ENCODE data around the gene ABRACL. TPM values are rescaled to one million over a fixed set of nuclear protein-coding genes. Genes with fewer than 3 reads are reported as not detected.

ABRACL gene
- total RNA-seq, 1 experiment from 2014 or later, result 123 TPM

- H3K27me3 ChIP-seq (ENCODE audit: insufficient read depth, low read length), result no peaks in the 10 kb centered on the region
- no peaks in the 10 kb centered on the region for H3K79me1 ChIP-seq (ENCODE audit: insufficient read depth, low read depth, low read length, poor library complexity, severe bottlenecking)
- no peaks in the 10 kb centered on the region for H3K23me2 ChIP-seq (ENCODE audit: insufficient read length, low read depth, low read length, poor library complexity, severe bottlenecking)
- H3K9ac ChIP-seq (ENCODE audit: extremely low read depth, insufficient read length, low read length), result no peak overlapping the region
- H4K91ac ChIP-seq (ENCODE audit: insufficient read length, low read depth, low read length), result no peak overlapping the region
- no peaks in the 10 kb centered on the region for H3K9me3 Mint-ChIP-seq
- no peak overlapping the region for H2BK20ac ChIP-seq (ENCODE audit: low read depth, low read length, poor library complexity, severe bottlenecking)
- no peak overlapping the region for H2BK5ac ChIP-seq (ENCODE audit: insufficient read length, low read length)
- no peak overlapping the region for H3K4ac ChIP-seq (ENCODE audit: low read depth, low read length)
- no peaks in the 10 kb centered on the region for H3K27me3 Mint-ChIP-seq (ENCODE audit: low read depth)
- peaks cover 2% of the 10 kb centered on the region; the same call in 1 of the 2 replicates for H3K4me1 ChIP-seq (ENCODE audit: insufficient read depth, low read length)
- no peak overlapping the region for H3T11ph ChIP-seq (ENCODE audit: low read length)
- no peak overlapping the region for H3K27ac Mint-ChIP-seq
- H3K4me3 Mint-ChIP-seq, result no peak overlapping the region
- no peaks in the 10 kb centered on the region for H3K9me3 ChIP-seq (ENCODE audit: control insufficient read depth, low read depth, low read length)
- no peak overlapping the region for H3K14ac ChIP-seq (ENCODE audit: insufficient read depth, low read length)
- no CpG with 5 or more reads among the region's 2 CpGs for WGBS (ENCODE audit: extremely low coverage, insufficient read length, low lambda C conversion rate)
- H2BK15ac ChIP-seq (ENCODE audit: low read depth, low read length), result no peak overlapping the region
- no peak overlapping the region for H3K23ac ChIP-seq (ENCODE audit: insufficient read length, low read depth, low read length)
- no peak overlapping the region for H3K4me2 ChIP-seq (ENCODE audit: insufficient read depth, insufficient read length, low read length)
- no peaks in the 10 kb centered on the region for H4K20me1 ChIP-seq (ENCODE audit: control insufficient read depth, insufficient read depth, insufficient read length)
- no peak overlapping the region for H3K27ac ChIP-seq (ENCODE audit: insufficient read length, low read depth, low read length)
- no peak overlapping the region for H2BK12ac ChIP-seq (ENCODE audit: insufficient read length, low read depth, low read length)
- H3K79me2 ChIP-seq (ENCODE audit: insufficient read depth, low read length), result 0 out of 2 replicates have a peak, but pooled peaks cover 2% of the 10 kb centered on the region
- H2AFZ ChIP-seq (ENCODE audit: low read length), result no peak overlapping the region
- H3K36me3 Mint-ChIP-seq (ENCODE audit: insufficient read depth in 1 of 3, low read depth in 3 of 3), result no peaks in the 10 kb centered on the region
- no peak overlapping the region for H2BK120ac ChIP-seq (ENCODE audit: low read depth, low read length, poor library complexity, severe bottlenecking)
- peaks cover 28 to 34% of the 10 kb centered on the region in 2 experiments for H3K4me1 Mint-ChIP-seq
- H3K18ac ChIP-seq (ENCODE audit: insufficient read length, low read depth, low read length), result no peak overlapping the region
- no peak overlapping the region for H3K56ac ChIP-seq (ENCODE audit: insufficient read length, low read depth, low read length)
- H2AK5ac ChIP-seq (ENCODE audit: insufficient read length, low read length), result no peak overlapping the region
- no peak overlapping the region for H4K5ac ChIP-seq (ENCODE audit: insufficient read length, low read depth, low read length)
- TF ChIP-seq CTCF (conservative IDR thresholded peaks at IDR 0.05), result no peak
- DNase-seq, result no peak
- no peak overlapping the region for H4K8ac ChIP-seq (replicated peaks; ENCODE audit: insufficient read length, low read depth, low read length)
Measured at GRCh38 chr6:139019722-139020121, 8.8 kb upstream of the ABRACL start.
